Choroid plexus epithelial cell (primary cell): Measurements from ENCODE around the gene AK2.
A peak's percentile ranks its signal among the peaks of the same experiment; 100 is the strongest.

Source experiments
- DNase-seq: peaks from one replicate; pipeline ENCODE4 v3.0.0-alpha.2; 2010; ENCODE audit warnings: low read depth
- H3K4me3 ChIP-seq: 2 replicates; pipeline ENCODE4 v1.5.1; 2011; ENCODE audit warnings: low read depth, mild to moderate bottlenecking, control low read depth, low read length, moderate library complexity
- TF ChIP-seq, protein P1 (sequence below): conservative IDR thresholded peaks from 2 replicates; pipeline ENCODE4 v1.5.1; 2011; ENCODE audit warnings: low read depth, mild to moderate bottlenecking, control low read depth, inconsistent platforms, low read length, moderate library complexity

Gene AK2

DNA sequence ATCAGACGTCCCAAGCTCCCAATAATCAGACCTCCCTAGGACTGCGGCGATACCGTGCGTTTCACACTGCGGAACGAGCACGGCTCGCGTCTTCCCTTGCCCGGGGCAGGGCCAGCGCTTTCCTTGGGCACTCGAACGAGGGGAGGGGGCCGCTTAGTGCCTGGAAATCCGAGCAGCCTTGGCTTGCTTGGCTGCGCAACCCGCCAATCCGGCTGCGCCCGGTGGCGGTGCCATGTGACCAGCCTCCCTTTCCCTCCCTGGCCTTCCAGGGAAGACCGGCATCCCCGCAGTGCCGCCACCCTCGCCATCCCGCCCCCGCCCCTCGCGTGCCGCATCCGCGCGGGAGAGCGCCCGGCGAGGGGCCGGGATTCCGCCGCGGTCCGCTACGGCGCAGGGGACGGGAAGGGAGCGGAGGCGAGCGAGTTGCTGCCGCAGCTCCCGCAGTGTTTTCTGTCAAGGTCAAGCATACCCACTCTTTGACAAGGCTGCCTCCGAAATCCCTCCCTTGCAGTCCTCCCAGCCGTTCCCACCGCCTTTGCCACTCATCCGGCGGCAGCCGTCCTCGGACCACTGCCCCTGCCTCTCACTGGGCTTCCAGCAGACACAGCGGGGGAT, 63.8 kb downstream of the AK2 start:
- H3K4me3 ChIP-seq, result peak overlapping the region; percentile 65
- TF ChIP-seq, protein P1, sequence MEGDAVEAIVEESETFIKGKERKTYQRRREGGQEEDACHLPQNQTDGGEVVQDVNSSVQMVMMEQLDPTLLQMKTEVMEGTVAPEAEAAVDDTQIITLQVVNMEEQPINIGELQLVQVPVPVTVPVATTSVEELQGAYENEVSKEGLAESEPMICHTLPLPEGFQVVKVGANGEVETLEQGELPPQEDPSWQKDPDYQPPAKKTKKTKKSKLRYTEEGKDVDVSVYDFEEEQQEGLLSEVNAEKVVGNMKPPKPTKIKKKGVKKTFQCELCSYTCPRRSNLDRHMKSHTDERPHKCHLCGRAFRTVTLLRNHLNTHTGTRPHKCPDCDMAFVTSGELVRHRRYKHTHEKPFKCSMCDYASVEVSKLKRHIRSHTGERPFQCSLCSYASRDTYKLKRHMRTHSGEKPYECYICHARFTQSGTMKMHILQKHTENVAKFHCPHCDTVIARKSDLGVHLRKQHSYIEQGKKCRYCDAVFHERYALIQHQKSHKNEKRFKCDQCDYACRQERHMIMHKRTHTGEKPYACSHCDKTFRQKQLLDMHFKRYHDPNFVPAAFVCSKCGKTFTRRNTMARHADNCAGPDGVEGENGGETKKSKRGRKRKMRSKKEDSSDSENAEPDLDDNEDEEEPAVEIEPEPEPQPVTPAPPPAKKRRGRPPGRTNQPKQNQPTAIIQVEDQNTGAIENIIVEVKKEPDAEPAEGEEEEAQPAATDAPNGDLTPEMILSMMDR, result no peak

DNA sequence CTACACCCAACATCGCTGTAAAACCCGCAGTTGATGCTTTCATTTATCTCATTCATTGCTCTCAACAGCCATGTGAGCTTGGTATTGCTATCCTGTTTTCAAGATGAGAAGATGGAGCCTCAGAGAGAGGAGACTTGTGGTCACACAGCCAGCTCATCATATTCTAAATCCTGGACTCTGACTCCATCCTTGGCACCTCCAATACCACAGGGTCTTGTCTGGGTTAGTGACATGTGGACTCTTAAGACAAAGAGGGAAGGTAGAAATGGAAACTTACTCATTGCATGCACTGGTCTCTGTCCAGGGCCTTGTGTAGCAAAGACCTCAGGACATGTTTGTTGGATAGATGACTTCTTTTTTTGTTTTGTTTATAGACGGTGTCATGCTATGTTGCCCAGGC, 65.1 kb downstream of the AK2 start:
- DNase-seq, result no peak
- no peak overlapping the region for H3K4me3 ChIP-seq
- TF ChIP-seq, protein P1, result no peak

More for the DNA sequence above, 63.8 kb downstream of the AK2 start:
- peak; percentile 39 for DNase-seq

GRCh38 chr1:32971156-32971555, 65.5 kb downstream of the AK2 start:
- no peak for DNase-seq
- no peak overlapping the region for H3K4me3 ChIP-seq
- TF ChIP-seq, protein P1, result no peak

DNA sequence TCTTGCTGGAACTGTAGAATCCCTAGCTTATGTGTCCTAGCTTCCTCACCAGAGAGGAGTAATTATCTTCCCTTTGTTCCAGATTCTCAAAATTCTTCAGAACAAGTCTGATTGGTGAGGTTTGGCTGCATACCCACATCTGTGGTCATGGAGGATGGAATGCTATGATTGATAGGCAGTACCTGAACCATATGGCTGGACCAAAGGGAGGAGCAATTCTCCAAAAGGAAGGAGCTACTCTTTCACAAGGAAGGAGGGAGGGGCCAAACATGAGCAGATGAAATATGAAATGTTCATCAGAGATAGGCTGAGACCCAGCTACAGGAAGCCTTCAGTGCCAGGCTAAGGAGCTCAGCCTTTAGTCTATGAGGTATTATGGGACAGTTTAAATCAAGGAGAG, 67.1 kb downstream of the AK2 start:
- DNase-seq, result peak; percentile 21
- H3K4me3 ChIP-seq, result no peak overlapping the region
- TF ChIP-seq, protein P1, result no peak

GRCh38 chr1:32967888-32968568, 68.7 kb downstream of the AK2 start:
- peak; percentile 25 for DNase-seq
- no peak overlapping the region for H3K4me3 ChIP-seq
- TF ChIP-seq, protein P1, result no peak

GRCh38 chr1:32966900-32967299, 69.8 kb downstream of the AK2 start:
- TF ChIP-seq, protein P1, result no peak
- DNase-seq, result no peak
- no peak overlapping the region for H3K4me3 ChIP-seq
